LNCAP (cell line): ENCODE measurements around the gene OXT.

Experiments
- CTCF ChIP-seq: fragments of 450-650 bp; IDR thresholded peaks from 2 replicates; pipeline ENCODE4 v1.5.1; 2017; ENCODE audit warnings: mild to moderate bottlenecking

OXT gene

GRCh38 chr20:3080939-3081388, 9.5 kb downstream of the OXT start:
- TF ChIP-seq CTCF, result no peak

DNA sequence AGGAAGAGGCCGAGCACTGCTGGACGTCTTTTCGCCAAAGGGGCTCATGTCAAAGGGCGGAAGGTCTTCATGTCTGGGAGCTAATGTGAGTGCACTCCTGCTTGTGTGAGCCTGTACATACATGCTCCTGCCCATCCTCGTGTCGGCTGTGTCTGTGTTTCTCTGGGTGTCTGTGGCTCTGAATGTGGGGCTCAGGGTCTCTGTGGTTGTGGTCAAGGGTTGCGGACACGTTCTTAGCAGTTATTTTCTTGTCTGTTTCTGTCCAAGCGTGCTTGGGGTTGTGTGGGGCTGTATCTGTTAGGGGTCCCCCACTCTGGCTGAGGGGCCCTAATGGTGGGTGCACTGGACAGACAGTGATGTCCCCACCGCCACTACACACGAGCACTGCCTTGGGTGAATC, 10.2 kb downstream of the OXT start:
- TF ChIP-seq CTCF, result no peak

- TF ChIP-seq CTCF, result no peak
Observed at GRCh38 chr20:3082306-3082951, 11.0 kb downstream of the OXT start.

- TF ChIP-seq CTCF, result no peak
Observed at GRCh38 chr20:3082955-3083952, 11.8 kb downstream of the OXT start.

- TF ChIP-seq CTCF, result no peak
Observed at GRCh38 chr20:3084283-3084985, 13.0 kb downstream of the OXT start, which contains the start of gene AVP. Gene AVP (minus strand): TSS chr20:3084724. CDS start chr20:3084674, 50 bp downstream.

- TF ChIP-seq CTCF, result no peak
Observed at GRCh38 chr20:3084986-3085360, 13.6 kb downstream of the OXT start.

GRCh38 chr20:3085571-3086072, 14.2 kb downstream of the OXT start:
- no peak for TF ChIP-seq CTCF
